GM23338 (cell line): ENCODE measurements around the gene NADK2. TPM values are rescaled to one million over a fixed set of nuclear protein-coding genes. Genes with fewer than 3 reads are reported as not detected.
A peak's percentile ranks its signal among the peaks of the same experiment; 100 is the strongest.

ENCODE experiments used
- ATAC-seq: fragments of 200-7000 bp; cut with Tn5 transposase; 3 replicates; pipeline ENCODE4 v1.9.1; 2020
- DNase-seq: peaks from one replicate; pipeline ENCODE4 v3.0.0-alpha.2; 2015; ENCODE audit warnings: low spot score
- H2AFZ ChIP-seq: fragments of 200-600 bp; sonication (generic); 2 replicates; pipeline ENCODE4 v1.8.0; 2016; ENCODE audit warnings: antibody characterized with exemption, mild to moderate bottlenecking, moderate library complexity
- H3F3A ChIP-seq: fragments of 200-600 bp; sonication (generic); replicated peaks from 2 replicates; pipeline ENCODE4 v1.8.0; 2017; ENCODE audit warnings: antibody characterized with exemption, mixed run types, low read depth
- H3K27ac ChIP-seq: fragments of 200-600 bp; sonication (generic); 2 replicates; pipeline ENCODE4 v1.6.1; 2016; ENCODE audit warnings: low read depth
- H3K27me3 ChIP-seq: fragments of 200-600 bp; sonication (generic); 2 replicates; pipeline ENCODE4 v1.8.0; 2016; ENCODE audit warnings: mild to moderate bottlenecking, mixed run types, moderate library complexity; ENCODE audit not compliant: insufficient read depth
- H3K36me3 ChIP-seq: fragments of 200-600 bp; sonication (generic); 2 replicates; pipeline ENCODE4 v1.8.0; 2016; ENCODE audit warnings: mild to moderate bottlenecking; ENCODE audit not compliant: insufficient read depth
- H3K4me1 ChIP-seq: fragments of 200-600 bp; sonication (generic); 2 replicates; pipeline ENCODE4 v1.8.0; 2016; ENCODE audit warnings: mild to moderate bottlenecking, moderate library complexity; ENCODE audit not compliant: insufficient read depth
- H3K4me2 ChIP-seq: fragments of 200-600 bp; sonication (generic); 2 replicates; pipeline ENCODE4 v1.7.1; 2017; ENCODE audit warnings: mixed run types
- H3K4me3 ChIP-seq: fragments of 200-600 bp; sonication (generic); 2 replicates; pipeline ENCODE4 v1.6.1; 2016; ENCODE audit warnings: mixed run types
- H3K79me2 ChIP-seq: fragments of 200-600 bp; sonication (generic); replicated peaks from 2 replicates; pipeline ENCODE4 v1.8.0; 2017; ENCODE audit warnings: mild to moderate bottlenecking; ENCODE audit not compliant: insufficient read depth
- H3K9me2 ChIP-seq: fragments of 200-600 bp; sonication (generic); 2 replicates; pipeline ENCODE4 v1.8.0; 2017; ENCODE audit not compliant: insufficient read depth
- H4K20me1 ChIP-seq: fragments of 200-600 bp; sonication (generic); replicated peaks from 2 replicates; pipeline ENCODE4 v1.8.0; 2017; ENCODE audit warnings: mild to moderate bottlenecking; ENCODE audit not compliant: insufficient read depth
- H3K27ac Mint-ChIP-seq: 2 replicates; pipeline ENCODE4 v1.8.0; 2020; ENCODE audit warnings: inconsistent platforms, mild to moderate bottlenecking, moderate library complexity, mixed read lengths
- H3K27me3 Mint-ChIP-seq: 3 replicates; pipeline ENCODE4 v1.8.0; 2022; ENCODE audit warnings: low read depth, mild to moderate bottlenecking, moderate library complexity, mixed read lengths, inconsistent platforms; ENCODE audit not compliant: insufficient read depth, poor library complexity
- H3K36me3 Mint-ChIP-seq: 3 replicates; pipeline ENCODE4 v1.8.0; 2021; ENCODE audit warnings: low read depth, mild to moderate bottlenecking, inconsistent platforms, moderate library complexity, mixed read lengths
- H3K4me1 Mint-ChIP-seq: 3 replicates; pipeline ENCODE4 v1.8.0; 2020; ENCODE audit warnings: mild to moderate bottlenecking, inconsistent platforms, mixed read lengths
- H3K4me3 Mint-ChIP-seq: 3 replicates; pipeline ENCODE4 v1.8.0; 2021; ENCODE audit warnings: moderate library complexity, mild to moderate bottlenecking, inconsistent platforms, mixed read lengths
- H3K9me3 Mint-ChIP-seq: 3 replicates; pipeline ENCODE4 v1.8.0; 2020; ENCODE audit warnings: moderate library complexity, mild to moderate bottlenecking, inconsistent platforms, mixed read lengths
- CREB1 ChIP-seq: fragments of 250-450 bp; sonication (Bioruptor Pico); IDR thresholded peaks from 2 replicates; pipeline ENCODE4 v1.5.0; 2020; ENCODE audit warnings: low read depth, mild to moderate bottlenecking, moderate library complexity
- EZH2 ChIP-seq: fragments of 200-600 bp; sonication (generic); IDR thresholded peaks from one replicate; pipeline ENCODE4 v1.8.0; 2017; ENCODE audit warnings: antibody characterized with exemption, mild to moderate bottlenecking, low read depth; ENCODE audit not compliant: unreplicated experiment
- EZH2phosphoT487 ChIP-seq: fragments of 200-600 bp; sonication (generic); IDR thresholded peaks from one replicate; pipeline ENCODE4 v1.8.1; 2018; ENCODE audit warnings: antibody characterized with exemption; ENCODE audit not compliant: unreplicated experiment
- JUNB ChIP-seq: IDR thresholded peaks from one replicate; pipeline ENCODE4 v1.6.1; 2016; ENCODE audit warnings: antibody characterized with exemption; ENCODE audit not compliant: unreplicated experiment
- NANOG ChIP-seq: IDR thresholded peaks from 2 replicates; pipeline ENCODE4 v1.6.1; 2016; ENCODE audit warnings: antibody characterized with exemption, borderline replicate concordance
- STAT1 ChIP-seq: IDR thresholded peaks from one replicate; pipeline ENCODE4 v1.6.1; 2016; ENCODE audit warnings: antibody characterized with exemption; ENCODE audit not compliant: unreplicated experiment
- ZNF114 ChIP-seq: fragments of 250-450 bp; sonication (Bioruptor Pico); IDR thresholded peaks from 2 replicates; pipeline ENCODE4 v1.5.0; 2020; ENCODE audit warnings: mild to moderate bottlenecking, moderate library complexity
- ZNF331 ChIP-seq: fragments of 250-450 bp; sonication (Bioruptor Pico); IDR thresholded peaks from 2 replicates; pipeline ENCODE4 v1.5.0; 2020; ENCODE audit warnings: low read depth, mild to moderate bottlenecking, moderate library complexity
- long read RNA-seq: library from polyadenylated mRNA; unstranded; transcript quantifications from one replicate; pipeline ENCODE4 v2.0.0, GENCODE V29; 2020; ENCODE audit not compliant: unreplicated experiment
- polyA plus RNA-seq: library from polyadenylated mRNA; unstranded; fragments of >200 nt; fragmentation: Nextera tagmentation; extraction: Ambion mirVana; gene quantifications from 2 replicates; pipeline ENCODE4 v1.2.1, GENCODE V29; 2016
- total RNA-seq: library from RNA; depleted of rRNA; stranded (reverse); fragments of >200 nt; shearing (Covaris generic); gene quantifications from 2 replicates; pipeline ENCODE4 v1.2.3, GENCODE V29; 2014; rRNA removed
- TF ChIP-seq, protein P1 (sequence below), 2 experiments: fragments of 200-600 bp in 1 of 2; sonication (generic) in 1 of 2; conservative IDR thresholded peaks; 2 replicates each; pipeline versions ENCODE4 v1.5.1 to v1.6.1; 2016 to 2017; ENCODE audit warnings: antibody characterized with exemption in 2 of 2, low read depth in 2 of 2, mild to moderate bottlenecking in 2 of 2, moderate library complexity in 1 of 2
- TF ChIP-seq, protein P2 (sequence below): IDR thresholded peaks from one replicate; pipeline ENCODE4 v1.6.1; 2018; ENCODE audit warnings: antibody characterized with exemption; ENCODE audit not compliant: unreplicated experiment
- TF ChIP-seq, protein P3 (sequence below): IDR thresholded peaks from 2 replicates; pipeline ENCODE4 v1.6.1; 2016; ENCODE audit warnings: antibody characterized with exemption

Gene NADK2, protein sequence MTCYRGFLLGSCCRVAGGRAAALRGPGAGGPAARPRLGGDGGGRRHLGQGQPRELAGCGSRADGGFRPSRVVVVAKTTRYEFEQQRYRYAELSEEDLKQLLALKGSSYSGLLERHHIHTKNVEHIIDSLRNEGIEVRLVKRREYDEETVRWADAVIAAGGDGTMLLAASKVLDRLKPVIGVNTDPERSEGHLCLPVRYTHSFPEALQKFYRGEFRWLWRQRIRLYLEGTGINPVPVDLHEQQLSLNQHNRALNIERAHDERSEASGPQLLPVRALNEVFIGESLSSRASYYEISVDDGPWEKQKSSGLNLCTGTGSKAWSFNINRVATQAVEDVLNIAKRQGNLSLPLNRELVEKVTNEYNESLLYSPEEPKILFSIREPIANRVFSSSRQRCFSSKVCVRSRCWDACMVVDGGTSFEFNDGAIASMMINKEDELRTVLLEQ
- total RNA-seq (11.8 and 16.0 TPM in 2 replicates), polyA plus RNA-seq (4.5 and 4.6 TPM in 2 replicates)
- long read RNA-seq, partial matches to known transcripts, result 0 of 4 reads
- long read RNA-seq, other reads (novel, unspliced or antisense), result 1 of 4 reads

DNA sequence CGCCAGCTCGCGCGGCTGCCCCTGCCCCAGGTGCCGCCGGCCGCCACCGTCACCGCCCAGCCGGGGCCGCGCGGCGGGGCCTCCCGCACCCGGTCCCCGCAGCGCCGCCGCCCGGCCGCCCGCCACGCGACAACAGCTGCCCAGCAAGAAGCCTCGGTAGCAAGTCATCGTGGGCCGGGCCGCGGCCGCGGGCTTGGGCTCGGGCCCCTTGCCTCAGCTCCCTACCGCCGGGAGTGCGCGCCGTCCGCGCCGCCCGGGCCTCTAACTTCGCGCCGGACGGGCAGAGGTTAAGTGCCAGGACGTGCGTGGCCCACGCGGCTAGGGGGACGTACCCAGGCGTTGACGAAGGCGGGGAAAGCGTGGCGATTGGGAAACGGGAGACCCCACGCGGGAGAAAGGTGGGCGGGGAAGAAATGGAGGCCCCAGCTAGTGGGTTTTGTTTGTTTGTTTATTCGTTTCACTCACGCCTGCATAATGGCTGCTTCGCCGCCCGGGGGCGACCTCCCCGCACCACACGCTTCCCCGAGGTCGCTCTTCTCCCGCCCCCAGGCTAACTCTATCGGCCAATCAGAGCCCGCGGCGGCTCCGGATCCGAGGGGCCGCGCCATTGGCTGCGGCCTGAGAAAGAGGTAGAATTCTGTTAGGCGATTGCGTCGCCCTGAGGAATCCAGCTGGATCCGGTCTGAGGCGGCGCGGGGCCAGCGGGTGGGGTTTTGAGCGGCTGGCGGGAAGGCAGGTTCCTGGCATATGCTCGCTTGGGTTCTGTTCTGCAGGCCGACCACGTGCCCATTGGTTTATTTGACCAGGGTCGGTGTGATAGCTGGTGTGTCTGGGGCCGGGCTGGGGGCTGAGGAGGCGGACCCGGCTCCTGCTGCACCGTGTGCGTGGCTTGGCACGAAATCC is at the start of gene NADK2:
Gene NADK2 (minus strand): TSS at position 295 of the 903 bp plus-strand sequence. CDS start 127 bp downstream, at position 168.
- H3K79me2 ChIP-seq, result no peaks in the 10 kb centered on the region; the same call in 1 of the 2 replicates
- H3K27ac ChIP-seq, result peak within 1 kb of the TSS; percentile 83; the same call in 1 of the 2 replicates
- H3K4me1 Mint-ChIP-seq, result peaks cover 20% of the 10 kb centered on the region
- H3K36me3 Mint-ChIP-seq, result peaks cover 10% of the 10 kb centered on the region; the same call in 2 of the 3 replicates
- H3K27ac Mint-ChIP-seq, result peak within 1 kb of the TSS; percentile 92
- peaks cover 18% of the 10 kb centered on the region for H3K27me3 Mint-ChIP-seq
- DNase-seq, result peak; percentile 98
- H3K4me1 ChIP-seq, result peaks cover 11% of the 10 kb centered on the region
- peak within 1 kb of the TSS; percentile 87 for H3K4me2 ChIP-seq
- peaks cover 13% of the 10 kb centered on the region; the same call in 2 of the 3 replicates for H3K9me3 Mint-ChIP-seq
- peak within 1 kb of the TSS; percentile 86 for H3K4me3 ChIP-seq
- no peaks in the 10 kb centered on the region for H4K20me1 ChIP-seq
- H3F3A ChIP-seq, result no peaks in the 10 kb centered on the region
- H3K36me3 ChIP-seq, result no peaks in the 10 kb centered on the region
- H3K9me2 ChIP-seq, result no peaks in the 10 kb centered on the region; the same call in 1 of the 2 replicates
- peak within 1 kb of the TSS; percentile 91 for H2AFZ ChIP-seq
- H3K4me3 Mint-ChIP-seq, result peak within 1 kb of the TSS; percentile 85
- peak; percentile 85 for ATAC-seq
- peaks cover 20% of the 10 kb centered on the region for H3K27me3 ChIP-seq
- TF ChIP-seq NANOG (no peak), JUNB (no peak), EZH2phosphoT487 (no peak), EZH2 (no peak), CREB1 (CRISPR knock-in tag) (peak; percentile 35; the same call in 1 of the 2 replicates), ZNF331 (no peak), STAT1 (no peak), ZNF114 (CRISPR knock-in tag) (no peak)
- TF ChIP-seq, protein P1, sequence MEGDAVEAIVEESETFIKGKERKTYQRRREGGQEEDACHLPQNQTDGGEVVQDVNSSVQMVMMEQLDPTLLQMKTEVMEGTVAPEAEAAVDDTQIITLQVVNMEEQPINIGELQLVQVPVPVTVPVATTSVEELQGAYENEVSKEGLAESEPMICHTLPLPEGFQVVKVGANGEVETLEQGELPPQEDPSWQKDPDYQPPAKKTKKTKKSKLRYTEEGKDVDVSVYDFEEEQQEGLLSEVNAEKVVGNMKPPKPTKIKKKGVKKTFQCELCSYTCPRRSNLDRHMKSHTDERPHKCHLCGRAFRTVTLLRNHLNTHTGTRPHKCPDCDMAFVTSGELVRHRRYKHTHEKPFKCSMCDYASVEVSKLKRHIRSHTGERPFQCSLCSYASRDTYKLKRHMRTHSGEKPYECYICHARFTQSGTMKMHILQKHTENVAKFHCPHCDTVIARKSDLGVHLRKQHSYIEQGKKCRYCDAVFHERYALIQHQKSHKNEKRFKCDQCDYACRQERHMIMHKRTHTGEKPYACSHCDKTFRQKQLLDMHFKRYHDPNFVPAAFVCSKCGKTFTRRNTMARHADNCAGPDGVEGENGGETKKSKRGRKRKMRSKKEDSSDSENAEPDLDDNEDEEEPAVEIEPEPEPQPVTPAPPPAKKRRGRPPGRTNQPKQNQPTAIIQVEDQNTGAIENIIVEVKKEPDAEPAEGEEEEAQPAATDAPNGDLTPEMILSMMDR (conservative IDR thresholded peaks at IDR 0.05; ENCODE audit: low read depth in 2 of 2), result peak; percentile 62 to 64
- TF ChIP-seq, protein P2, sequence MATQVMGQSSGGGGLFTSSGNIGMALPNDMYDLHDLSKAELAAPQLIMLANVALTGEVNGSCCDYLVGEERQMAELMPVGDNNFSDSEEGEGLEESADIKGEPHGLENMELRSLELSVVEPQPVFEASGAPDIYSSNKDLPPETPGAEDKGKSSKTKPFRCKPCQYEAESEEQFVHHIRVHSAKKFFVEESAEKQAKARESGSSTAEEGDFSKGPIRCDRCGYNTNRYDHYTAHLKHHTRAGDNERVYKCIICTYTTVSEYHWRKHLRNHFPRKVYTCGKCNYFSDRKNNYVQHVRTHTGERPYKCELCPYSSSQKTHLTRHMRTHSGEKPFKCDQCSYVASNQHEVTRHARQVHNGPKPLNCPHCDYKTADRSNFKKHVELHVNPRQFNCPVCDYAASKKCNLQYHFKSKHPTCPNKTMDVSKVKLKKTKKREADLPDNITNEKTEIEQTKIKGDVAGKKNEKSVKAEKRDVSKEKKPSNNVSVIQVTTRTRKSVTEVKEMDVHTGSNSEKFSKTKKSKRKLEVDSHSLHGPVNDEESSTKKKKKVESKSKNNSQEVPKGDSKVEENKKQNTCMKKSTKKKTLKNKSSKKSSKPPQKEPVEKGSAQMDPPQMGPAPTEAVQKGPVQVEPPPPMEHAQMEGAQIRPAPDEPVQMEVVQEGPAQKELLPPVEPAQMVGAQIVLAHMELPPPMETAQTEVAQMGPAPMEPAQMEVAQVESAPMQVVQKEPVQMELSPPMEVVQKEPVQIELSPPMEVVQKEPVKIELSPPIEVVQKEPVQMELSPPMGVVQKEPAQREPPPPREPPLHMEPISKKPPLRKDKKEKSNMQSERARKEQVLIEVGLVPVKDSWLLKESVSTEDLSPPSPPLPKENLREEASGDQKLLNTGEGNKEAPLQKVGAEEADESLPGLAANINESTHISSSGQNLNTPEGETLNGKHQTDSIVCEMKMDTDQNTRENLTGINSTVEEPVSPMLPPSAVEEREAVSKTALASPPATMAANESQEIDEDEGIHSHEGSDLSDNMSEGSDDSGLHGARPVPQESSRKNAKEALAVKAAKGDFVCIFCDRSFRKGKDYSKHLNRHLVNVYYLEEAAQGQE, result peak; percentile 1
- TF ChIP-seq, protein P3, sequence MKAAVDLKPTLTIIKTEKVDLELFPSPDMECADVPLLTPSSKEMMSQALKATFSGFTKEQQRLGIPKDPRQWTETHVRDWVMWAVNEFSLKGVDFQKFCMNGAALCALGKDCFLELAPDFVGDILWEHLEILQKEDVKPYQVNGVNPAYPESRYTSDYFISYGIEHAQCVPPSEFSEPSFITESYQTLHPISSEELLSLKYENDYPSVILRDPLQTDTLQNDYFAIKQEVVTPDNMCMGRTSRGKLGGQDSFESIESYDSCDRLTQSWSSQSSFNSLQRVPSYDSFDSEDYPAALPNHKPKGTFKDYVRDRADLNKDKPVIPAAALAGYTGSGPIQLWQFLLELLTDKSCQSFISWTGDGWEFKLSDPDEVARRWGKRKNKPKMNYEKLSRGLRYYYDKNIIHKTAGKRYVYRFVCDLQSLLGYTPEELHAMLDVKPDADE, result no peak
